T-helper 1 cell treated with Interleukin-12 subunit alpha and Interleukin-12 subunit beta and Interleukin-4 antibody, amounts not matched to agents 30 μg/mL and 1 μg/mL, for 36 hours (primary cell): ENCODE results near the gene OAS3.
A peak's percentile ranks its signal among the peaks of the same experiment; 100 is the strongest.
"Not testable (repeated sequence)": the region's sequence is repeated elsewhere in the genome, so short reads cannot be mapped to it uniquely, and the experiment has no call there.

ENCODE experiments used
- H3K27ac Mint-ChIP-seq: one replicate; pipeline ENCODE4 v1.8.0; 2021; ENCODE audit warnings: mild to moderate bottlenecking, mixed read lengths
- H3K27me3 Mint-ChIP-seq: one replicate; pipeline ENCODE4 v1.8.0; 2021; ENCODE audit warnings: low read depth, mixed read lengths
- H3K36me3 Mint-ChIP-seq: one replicate; pipeline ENCODE4 v1.8.0; 2021; ENCODE audit warnings: low read depth, mixed read lengths
- H3K4me1 Mint-ChIP-seq: one replicate; pipeline ENCODE4 v1.8.0; 2021; ENCODE audit warnings: low read depth, mixed read lengths
- H3K4me3 Mint-ChIP-seq: one replicate; pipeline ENCODE4 v1.8.0; 2021; ENCODE audit warnings: mild to moderate bottlenecking, moderate library complexity, mixed read lengths
- H3K9me3 Mint-ChIP-seq: one replicate; pipeline ENCODE4 v1.8.0; 2021; ENCODE audit warnings: mixed read lengths

The OAS3 gene

DNA sequence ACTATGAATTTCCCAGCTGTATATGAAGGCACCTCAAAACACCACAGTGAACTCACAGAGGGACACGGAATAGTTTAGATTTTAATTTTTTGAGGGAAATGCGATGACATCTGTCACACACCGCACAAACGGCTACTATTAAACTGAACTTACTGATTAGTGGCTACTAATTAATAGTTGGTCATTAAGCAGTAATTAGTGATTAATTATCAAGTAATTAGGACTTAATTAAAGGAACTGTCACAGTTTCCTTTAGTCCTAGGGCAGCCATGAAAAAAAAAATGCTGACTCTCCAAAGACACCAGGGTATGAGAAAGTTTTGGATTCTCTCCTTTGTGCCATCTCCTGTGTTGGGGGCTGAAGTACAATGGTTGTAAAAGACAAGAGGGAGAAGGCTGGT is 28.6 kb upstream of the OAS3 start:
- Mint-ChIP-seq H3K9me3 (peaks cover 22% of the 10 kb centered on the region), H3K27ac (no peak overlapping the region), H3K27me3 (no peaks in the 10 kb centered on the region), H3K4me3 (peak overlapping the region; percentile 100), H3K4me1 (peaks cover 60% of the 10 kb centered on the region), H3K36me3 (peaks cover 67% of the 10 kb centered on the region)

DNA sequence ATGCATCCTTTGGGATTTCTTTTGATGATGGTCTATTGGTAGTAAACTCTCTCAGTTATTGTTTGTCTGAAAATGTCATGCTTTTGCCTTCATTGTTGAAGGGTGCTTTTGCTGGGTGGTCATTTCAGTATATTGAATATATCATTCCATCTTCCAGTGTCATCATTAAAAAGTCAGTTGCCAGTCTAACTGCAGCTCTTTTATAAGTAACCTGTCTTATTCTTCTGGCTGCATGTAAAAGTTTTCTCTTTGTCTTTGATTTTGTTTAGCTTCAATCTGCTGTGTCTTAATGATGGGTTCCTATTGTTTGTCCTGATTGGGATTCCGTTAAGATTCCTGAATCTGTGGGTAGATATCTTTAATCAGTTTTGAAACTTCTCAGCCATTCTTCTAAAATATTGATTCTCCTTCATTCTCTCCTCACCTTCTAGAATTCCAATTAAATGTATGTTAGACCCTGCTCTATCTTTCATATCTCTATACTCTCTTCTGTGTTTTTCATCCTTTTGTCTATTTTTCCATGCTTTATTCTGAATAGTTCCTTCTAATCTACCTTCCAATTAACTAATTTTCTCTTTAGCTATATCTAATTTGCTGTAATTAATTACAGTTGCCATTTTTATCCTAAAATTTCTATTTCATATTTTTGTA is 25.1 kb upstream of the OAS3 start:
- Mint-ChIP-seq H3K36me3 (peaks cover 94% of the 10 kb centered on the region), H3K4me1 (peaks cover 54% of the 10 kb centered on the region), H3K27ac (no peak overlapping the region), H3K9me3 (peaks cover 27% of the 10 kb centered on the region), H3K4me3 (peak overlapping the region; percentile 8), H3K27me3 (no peaks in the 10 kb centered on the region)

DNA sequence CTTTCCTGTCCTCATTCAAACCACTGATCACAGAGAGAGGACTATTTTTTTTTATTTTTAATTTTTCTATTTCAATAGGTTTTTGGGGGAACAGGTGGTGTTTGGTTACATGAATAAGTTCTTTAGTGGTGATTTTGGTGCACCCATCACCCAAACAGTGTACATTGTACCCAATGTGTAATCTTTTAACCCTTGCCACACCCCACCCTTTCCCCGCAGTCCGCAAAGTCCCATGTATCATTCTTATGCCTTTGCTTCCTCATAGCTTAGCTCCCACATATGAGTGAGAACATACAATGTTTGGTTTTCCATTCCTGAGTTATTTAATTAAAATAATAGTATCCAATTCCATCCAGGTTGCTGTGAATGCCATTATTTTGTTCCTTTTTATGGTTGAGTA is 24.4 kb upstream of the OAS3 start:
- not testable (repeated sequence) for H3K27me3 Mint-ChIP-seq, H3K4me3 Mint-ChIP-seq, H3K27ac Mint-ChIP-seq
- peaks cover 93% of the 10 kb centered on the region for H3K36me3 Mint-ChIP-seq
- H3K4me1 Mint-ChIP-seq = peaks cover 47% of the 10 kb centered on the region
- peaks cover 27% of the 10 kb centered on the region for H3K9me3 Mint-ChIP-seq

DNA sequence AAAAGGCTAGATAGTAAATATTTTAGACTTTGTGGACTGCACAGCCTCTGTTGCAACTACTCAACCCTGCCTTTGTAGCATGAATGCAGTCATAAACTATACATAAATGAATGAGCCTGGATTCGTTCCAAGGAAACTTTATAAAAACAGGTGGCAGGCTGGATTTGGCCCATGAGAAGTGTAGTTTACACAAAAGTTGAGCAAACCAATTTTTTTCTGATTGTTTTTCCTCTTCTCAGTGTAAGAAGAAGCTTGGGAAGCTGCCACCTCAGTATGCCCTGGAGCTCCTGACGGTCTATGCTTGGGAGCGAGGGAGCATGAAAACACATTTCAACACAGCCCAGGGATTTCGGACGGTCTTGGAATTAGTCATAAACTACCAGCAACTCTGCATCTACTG is 22.0 kb upstream of the OAS3 start:
- Mint-ChIP-seq H3K36me3 (peaks cover 85% of the 10 kb centered on the region), H3K27ac (no peak overlapping the region), H3K4me3 (no peak overlapping the region)

DNA sequence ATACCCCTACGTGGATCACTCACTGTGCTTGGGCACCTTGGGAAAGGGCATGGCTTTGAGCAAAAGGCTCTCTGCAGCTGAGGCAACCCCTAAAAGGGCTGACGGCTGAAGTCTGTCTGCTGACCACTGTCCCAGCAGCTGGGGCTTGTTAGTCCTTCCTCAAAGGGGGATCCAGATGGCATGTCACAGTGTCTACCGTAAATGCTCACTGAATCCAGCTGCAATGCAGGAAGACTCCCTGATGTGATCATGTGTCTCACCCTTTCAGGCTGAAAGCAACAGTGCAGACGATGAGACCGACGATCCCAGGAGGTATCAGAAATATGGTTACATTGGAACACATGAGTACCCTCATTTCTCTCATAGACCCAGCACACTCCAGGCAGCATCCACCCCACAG is 19.2 kb upstream of the OAS3 start:
- Mint-ChIP-seq H3K4me3 (no peak overlapping the region), H3K27me3 (no peaks in the 10 kb centered on the region), H3K9me3 (peaks cover 8% of the 10 kb centered on the region), H3K36me3 (peaks cover 76% of the 10 kb centered on the region), H3K4me1 (peaks cover 17% of the 10 kb centered on the region), H3K27ac (no peak overlapping the region)

More for the DNA sequence above, 22.0 kb upstream of the OAS3 start:
- Mint-ChIP-seq H3K4me1 (peaks cover 26% of the 10 kb centered on the region), H3K9me3 (peaks cover 27% of the 10 kb centered on the region), H3K27me3 (no peaks in the 10 kb centered on the region)

DNA sequence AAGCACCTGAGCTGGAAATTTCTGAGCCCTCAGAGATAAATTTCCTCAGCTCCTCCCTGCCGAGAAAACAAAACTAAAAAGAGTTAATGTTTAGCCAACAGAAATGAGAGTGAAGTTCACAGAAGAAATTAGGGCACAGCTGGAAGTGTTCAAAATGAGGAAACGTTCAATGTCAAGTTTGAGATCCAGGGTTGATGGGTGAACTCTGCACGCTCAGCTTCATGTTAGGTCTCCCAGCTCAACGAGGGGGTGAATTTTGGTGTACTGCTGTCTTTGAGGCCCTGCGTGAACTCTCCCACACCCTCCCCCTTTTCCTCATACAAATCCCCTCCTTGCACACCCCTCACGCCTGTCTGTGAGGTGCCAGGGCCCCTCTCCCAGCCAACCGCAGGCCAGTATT is 13.3 kb upstream of the OAS3 start:
- Mint-ChIP-seq H3K27ac (no peak overlapping the region), H3K4me3 (no peak overlapping the region), H3K4me1 (peaks cover 14% of the 10 kb centered on the region), H3K36me3 (peaks cover 72% of the 10 kb centered on the region), H3K9me3 (peaks cover 13% of the 10 kb centered on the region), H3K27me3 (no peaks in the 10 kb centered on the region)

DNA sequence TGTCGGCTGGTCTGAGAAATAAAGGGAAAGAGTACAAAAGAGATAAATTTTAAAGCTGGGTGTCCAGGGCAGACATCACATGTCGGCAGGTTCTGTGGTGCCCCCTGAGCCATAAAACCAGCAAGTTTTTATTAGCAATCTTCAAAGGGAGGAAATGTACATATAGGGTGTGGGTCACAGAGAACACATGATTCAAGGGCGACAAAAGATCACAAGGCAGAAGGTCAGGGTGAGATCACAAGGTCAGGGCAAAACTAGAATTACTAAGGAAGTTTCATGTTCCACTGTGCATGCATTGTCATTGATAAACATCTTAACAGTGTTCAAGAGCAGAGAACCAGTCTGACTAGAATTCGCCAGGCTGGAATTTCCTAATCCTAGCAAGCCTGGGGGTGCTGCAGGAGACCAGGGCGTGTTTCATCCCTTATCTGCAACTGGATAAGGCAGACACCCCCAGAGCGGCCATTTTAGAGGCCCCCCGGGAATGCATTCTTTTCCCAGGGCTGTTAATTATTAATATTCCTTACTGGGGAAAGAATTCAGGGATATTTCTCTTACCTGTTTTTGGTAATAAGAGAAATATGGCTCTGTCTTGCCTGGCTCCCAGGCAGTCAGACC is 11.7 kb upstream of the OAS3 start:
- peaks cover 71% of the 10 kb centered on the region for H3K36me3 Mint-ChIP-seq
- peaks cover 14% of the 10 kb centered on the region for H3K4me1 Mint-ChIP-seq
- not testable (repeated sequence) for H3K4me3 Mint-ChIP-seq, H3K27ac Mint-ChIP-seq, H3K27me3 Mint-ChIP-seq
- peaks cover 13% of the 10 kb centered on the region for H3K9me3 Mint-ChIP-seq

DNA sequence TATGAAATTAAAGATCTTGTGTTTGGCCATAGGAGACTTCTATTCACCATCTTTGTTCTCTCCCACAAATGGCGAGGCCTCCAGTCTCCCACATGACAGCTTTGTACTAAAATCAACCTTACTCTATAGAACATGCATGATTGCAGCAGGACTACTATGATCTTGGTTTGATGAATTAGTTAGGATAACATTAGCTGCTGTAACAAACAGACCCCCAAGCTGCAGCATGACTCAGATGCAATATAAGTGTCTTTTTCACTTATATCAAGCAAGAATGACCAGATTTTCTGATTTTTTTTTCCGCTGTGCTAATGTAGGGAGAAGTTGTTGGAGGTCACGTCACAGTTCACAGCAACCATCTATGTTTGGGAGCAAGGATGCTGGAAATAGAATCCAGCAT is 10.8 kb upstream of the OAS3 start:
- H3K4me1 Mint-ChIP-seq = peaks cover 14% of the 10 kb centered on the region
- no peak overlapping the region for H3K4me3 Mint-ChIP-seq
- H3K36me3 Mint-ChIP-seq = peaks cover 69% of the 10 kb centered on the region
- H3K27ac Mint-ChIP-seq = no peak overlapping the region
- no peaks in the 10 kb centered on the region for H3K27me3 Mint-ChIP-seq
- peaks cover 13% of the 10 kb centered on the region for H3K9me3 Mint-ChIP-seq

DNA sequence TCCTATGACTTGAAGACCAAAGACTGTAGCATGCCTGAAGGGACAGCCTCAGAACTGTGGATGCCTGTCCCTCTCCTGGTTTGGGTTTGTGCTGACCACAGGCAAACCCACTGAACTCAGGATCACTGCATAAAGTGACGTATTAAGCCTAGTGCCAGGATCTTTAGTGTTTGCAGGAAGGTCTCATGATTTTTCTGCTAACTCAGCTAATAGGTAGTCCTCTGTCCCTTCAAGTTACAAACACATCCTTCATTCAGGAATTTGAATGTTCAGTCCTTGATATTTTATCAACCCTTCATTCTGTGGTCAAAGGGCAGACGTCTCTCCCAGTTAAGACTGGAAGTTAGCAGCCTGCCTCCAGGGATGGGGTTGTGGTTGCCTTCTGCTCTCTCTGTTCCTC is 10.3 kb upstream of the OAS3 start:
- Mint-ChIP-seq H3K27ac (no peak overlapping the region), H3K4me3 (no peak overlapping the region), H3K9me3 (peaks cover 13% of the 10 kb centered on the region), H3K27me3 (no peaks in the 10 kb centered on the region), H3K4me1 (peaks cover 14% of the 10 kb centered on the region), H3K36me3 (peaks cover 66% of the 10 kb centered on the region)

DNA sequence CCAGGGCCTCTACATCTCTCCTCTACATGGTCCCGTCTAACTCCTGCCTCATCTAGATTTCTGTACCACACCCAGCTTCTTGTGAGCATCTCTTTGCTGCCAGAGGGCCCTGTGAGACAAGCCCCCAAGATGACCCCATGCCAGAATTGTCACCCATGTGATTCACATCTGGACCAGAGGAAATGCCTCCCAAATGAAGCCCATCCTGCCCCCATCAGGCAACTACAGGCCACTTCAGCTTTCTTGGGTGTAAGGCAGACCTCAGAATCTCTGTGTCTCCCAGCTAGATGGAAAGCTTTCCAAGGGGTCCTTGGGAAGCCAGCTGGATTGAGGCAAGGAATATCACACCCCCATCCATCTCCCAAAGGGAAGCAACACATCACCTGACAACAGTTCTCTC is 9.3 kb upstream of the OAS3 start:
- peaks cover 10% of the 10 kb centered on the region for H3K4me1 Mint-ChIP-seq
- no peaks in the 10 kb centered on the region for H3K27me3 Mint-ChIP-seq
- no peak overlapping the region for H3K27ac Mint-ChIP-seq
- H3K4me3 Mint-ChIP-seq = no peak overlapping the region
- H3K36me3 Mint-ChIP-seq = peaks cover 57% of the 10 kb centered on the region
- H3K9me3 Mint-ChIP-seq = peaks cover 13% of the 10 kb centered on the region

DNA sequence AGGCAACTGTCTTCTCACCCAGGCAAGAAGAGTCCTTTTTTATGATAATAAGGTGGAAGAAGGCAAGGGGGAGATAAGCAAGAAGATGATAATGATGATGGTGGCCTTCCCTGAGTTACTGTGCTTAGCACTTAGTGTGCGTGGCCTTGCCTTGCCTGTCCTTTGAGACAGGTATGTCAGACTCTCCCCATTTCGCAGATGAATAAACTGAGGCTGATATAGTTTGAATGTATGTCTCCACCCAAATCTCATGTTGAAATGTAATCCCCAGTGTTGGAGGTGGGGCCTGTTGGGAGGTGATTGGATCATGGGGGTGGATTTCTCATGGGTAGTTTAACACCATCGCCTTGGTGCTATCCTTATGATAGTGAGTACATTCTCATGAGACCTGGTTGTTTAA is 8.6 kb upstream of the OAS3 start:
- H3K36me3 Mint-ChIP-seq = peaks cover 53% of the 10 kb centered on the region
- H3K4me1 Mint-ChIP-seq = peaks cover 10% of the 10 kb centered on the region
- H3K27me3 Mint-ChIP-seq = no peaks in the 10 kb centered on the region
- peaks cover 13% of the 10 kb centered on the region for H3K9me3 Mint-ChIP-seq
- no peak overlapping the region for H3K4me3 Mint-ChIP-seq
- no peak overlapping the region for H3K27ac Mint-ChIP-seq

DNA sequence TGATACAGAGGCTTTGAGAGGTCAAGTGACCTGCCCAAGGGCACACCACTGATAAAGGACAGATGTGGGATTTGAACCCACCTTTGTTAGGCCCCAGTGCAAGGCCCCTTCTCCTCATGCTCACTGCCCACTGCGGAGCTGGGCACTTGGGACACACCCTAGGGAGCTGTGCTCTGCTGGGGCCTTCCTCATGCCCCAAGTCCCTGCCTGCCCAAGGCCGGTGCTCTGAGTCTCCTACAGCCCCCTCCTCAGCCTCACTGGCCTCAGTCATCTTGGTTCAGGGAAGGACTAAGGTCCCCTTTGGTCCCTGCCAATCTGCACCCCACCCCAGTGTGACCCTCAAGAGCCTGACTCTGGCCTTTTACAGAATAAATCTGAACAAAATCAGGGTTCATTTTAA is 7.9 kb upstream of the OAS3 start:
- Mint-ChIP-seq H3K9me3 (peaks cover 13% of the 10 kb centered on the region), H3K4me3 (no peak overlapping the region), H3K27me3 (no peaks in the 10 kb centered on the region), H3K4me1 (peaks cover 6% of the 10 kb centered on the region), H3K36me3 (peaks cover 47% of the 10 kb centered on the region), H3K27ac (no peak overlapping the region)

DNA sequence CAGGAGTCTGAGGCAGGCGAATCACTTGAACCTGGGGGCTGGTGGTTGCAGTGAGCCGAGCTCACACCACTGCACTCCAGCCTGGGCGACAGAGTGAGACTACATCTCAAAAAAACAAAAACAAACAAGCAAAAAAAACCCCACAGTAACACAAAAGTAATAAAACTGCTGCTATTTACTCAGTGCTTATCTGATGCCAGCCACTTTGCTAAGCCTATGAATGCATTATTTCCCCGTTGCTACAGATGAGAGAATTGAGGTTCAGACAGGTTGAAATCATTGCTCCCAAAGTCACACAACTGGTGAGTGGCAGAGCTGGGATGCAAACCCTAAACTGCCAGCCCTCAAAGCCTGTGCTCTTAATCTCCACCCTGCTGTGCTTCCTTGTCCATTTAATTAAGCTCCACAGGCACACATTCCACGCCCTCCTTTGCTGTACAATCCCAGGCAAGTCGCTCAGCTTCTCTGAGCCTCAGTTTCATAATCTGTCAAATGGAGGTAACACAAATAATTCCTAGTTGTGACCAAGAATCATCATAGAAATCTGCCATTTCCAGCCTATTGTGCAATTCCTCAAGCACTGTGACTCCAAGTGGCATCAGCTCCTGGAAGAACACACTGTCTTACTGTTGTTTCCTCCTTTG is 5.7 kb upstream of the OAS3 start:
- H3K9me3 Mint-ChIP-seq = peaks cover 2% of the 10 kb centered on the region
- peaks cover 34% of the 10 kb centered on the region for H3K36me3 Mint-ChIP-seq
- no peak overlapping the region for H3K27ac Mint-ChIP-seq
- H3K4me3 Mint-ChIP-seq = no peak overlapping the region
- no peaks in the 10 kb centered on the region for H3K27me3 Mint-ChIP-seq
- H3K4me1 Mint-ChIP-seq = peaks cover 16% of the 10 kb centered on the region

DNA sequence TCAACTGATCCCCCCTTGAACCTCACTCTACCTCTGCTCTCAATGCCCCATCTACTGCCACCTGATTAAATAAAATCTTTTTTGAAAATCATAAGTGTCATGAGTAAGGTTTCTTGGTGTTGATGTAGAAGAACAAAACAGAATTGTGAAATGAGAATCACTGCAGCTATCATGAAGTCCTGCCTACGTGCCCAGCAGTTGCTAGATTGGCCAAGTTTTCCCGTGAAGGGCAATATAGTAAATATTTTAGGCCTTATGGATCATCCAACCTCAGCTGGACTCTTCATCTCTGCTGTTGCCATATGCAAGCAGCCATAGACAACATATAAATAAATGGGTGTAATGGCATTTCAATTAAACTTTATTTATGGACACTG is 5.2 kb upstream of the OAS3 start:
- Mint-ChIP-seq H3K9me3 (no peaks in the 10 kb centered on the region), H3K4me3 (no peak overlapping the region), H3K4me1 (peaks cover 21% of the 10 kb centered on the region), H3K27ac (no peak overlapping the region), H3K36me3 (peaks cover 31% of the 10 kb centered on the region), H3K27me3 (no peaks in the 10 kb centered on the region)

DNA sequence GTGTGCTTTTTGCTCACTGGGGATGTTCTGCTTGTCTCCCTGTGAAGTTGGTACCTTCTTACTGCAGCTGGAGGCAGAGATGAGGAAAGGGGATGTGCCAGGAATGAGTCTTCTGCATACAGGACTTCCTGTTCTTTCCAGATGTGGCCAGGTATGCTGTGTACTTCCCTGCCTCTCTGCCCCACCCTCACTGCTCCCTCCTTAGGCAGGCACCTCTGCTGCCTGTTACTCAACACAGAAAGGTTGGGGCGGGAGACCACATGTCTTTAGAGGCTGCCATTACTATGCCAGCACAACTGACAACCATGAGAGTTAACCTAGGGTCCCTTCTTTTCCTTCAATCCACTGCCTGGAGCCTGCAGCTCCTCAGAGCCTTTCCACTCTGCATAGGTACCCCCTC is 2.0 kb upstream of the OAS3 start:
- Mint-ChIP-seq H3K27ac (peak overlapping the region; percentile 74), H3K4me3 (no peak overlapping the region), H3K9me3 (no peaks in the 10 kb centered on the region), H3K27me3 (no peaks in the 10 kb centered on the region), H3K4me1 (peaks cover 35% of the 10 kb centered on the region), H3K36me3 (peaks cover 25% of the 10 kb centered on the region)
